NCI-H69 (cell line): ENCODE results near the gene RAB3D.
"Not testable (repeated sequence)": the region's sequence is repeated elsewhere in the genome, so short reads cannot be mapped to it uniquely, and the experiment has no call there.

Source experiments
- DNase-seq: peaks from one replicate; lab custom pipeline; 2025; lab: John Stamatoyannopoulos, UW

Gene RAB3D

DNA sequence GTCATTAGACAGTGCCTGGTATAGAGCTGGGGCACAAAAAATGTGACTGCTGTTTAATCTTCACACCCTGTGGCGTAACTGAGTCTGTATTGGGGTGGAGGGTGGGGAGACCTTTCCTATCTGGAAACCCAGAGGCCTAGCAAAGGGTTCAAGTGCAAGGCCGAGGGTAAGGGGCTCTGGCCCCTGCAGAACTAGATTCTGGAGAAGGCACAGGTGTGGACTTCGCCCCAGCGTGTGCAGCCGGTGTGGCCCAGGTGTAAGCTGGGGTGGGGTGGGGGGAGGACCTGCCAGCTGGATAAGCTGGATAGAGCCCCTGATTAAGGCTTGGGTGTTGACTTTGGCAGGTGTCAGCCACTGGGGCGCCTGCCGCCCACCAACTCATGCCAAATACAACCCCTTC lies 1.3 kb downstream of the RAB3D start:
- peak; percentile 40 for DNase-seq

DNA sequence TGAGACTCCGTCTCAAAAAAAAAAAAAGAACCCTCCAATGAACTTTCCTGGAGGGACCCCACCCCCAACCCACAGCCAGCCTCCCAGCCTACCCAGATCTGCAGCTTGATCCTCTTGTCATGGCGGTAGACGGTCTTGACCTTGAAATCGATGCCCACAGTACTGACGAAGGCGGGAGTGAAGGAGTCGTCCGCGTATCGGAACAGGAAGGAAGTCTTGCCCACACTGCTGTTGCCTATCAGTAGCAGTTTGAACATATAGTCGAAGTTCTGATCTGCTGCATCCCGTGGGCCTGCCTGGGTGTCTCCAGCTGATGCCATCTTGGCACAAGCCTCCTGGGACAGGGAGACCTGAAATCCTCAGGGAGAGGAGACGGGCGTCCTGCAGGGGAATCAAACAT lies 2.4 kb downstream of the RAB3D start:
- no peak for DNase-seq

- DNase-seq = no peak
Measured at GRCh38 chr19:11335449-11336146, 3.9 kb downstream of the RAB3D start.

DNA sequence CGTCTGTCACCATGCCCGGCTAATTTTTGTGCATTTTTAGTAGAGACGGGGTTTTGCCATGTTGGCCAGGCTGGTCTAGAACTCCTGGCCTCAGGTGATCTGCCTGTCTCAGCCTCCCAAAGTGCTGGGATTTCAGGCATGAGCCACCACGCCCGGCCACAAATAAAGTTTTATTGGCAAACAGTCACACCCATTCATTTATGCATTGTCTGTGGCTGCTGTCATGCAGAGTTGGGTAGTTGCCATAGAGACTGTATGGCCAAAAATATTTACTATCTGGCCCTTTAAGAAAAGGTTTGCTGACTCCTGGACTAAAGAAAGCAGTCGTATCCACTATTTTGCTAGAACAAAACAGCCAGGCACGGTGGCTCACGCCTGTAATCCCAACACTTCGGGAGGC lies 5.6 kb downstream of the RAB3D start:
- not testable (repeated sequence) for DNase-seq

- no peak for DNase-seq
Measured at GRCh38 chr19:11332822-11333221, 6.6 kb downstream of the RAB3D start.

DNA sequence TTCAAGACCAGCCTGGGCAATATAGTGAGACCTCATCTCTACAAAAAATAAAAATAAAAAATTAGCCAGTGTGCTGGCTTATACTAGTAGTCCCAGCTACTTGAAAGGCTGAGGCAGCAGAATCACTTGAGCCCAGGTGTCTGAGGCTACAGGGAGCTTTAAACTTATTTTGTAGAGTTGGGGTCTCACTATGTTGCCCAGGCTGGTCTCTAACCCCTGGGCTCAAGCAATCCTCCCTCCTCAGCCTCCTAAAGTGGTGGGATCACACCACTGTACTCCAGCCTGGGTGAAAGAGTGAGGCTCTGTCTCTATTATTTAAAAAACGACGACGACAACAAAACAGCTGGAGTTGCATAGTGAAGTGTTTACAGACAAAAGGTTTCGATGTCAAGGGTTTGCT lies 8.0 kb downstream of the RAB3D start:
- DNase-seq = no peak

DNA sequence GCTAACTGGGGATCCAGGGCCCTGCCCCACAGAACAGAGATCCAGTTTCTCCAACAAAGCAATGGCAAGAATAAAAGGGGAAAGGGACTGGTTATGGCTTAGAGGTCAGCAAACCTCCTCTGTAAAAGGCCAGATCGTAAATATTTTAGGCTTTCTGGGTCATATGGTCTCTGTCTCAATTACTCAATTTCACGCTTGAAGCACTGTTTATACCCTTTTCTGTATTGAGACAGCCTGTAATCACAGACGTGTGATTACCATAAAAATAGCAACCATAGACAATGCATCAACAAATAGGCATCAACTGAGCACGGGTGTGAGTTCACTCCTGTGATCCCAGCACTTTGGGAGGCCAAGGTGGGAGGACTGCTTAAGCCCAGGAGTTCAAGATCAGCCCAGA lies 9.3 kb downstream of the RAB3D start:
- DNase-seq = peak; percentile 45

DNA sequence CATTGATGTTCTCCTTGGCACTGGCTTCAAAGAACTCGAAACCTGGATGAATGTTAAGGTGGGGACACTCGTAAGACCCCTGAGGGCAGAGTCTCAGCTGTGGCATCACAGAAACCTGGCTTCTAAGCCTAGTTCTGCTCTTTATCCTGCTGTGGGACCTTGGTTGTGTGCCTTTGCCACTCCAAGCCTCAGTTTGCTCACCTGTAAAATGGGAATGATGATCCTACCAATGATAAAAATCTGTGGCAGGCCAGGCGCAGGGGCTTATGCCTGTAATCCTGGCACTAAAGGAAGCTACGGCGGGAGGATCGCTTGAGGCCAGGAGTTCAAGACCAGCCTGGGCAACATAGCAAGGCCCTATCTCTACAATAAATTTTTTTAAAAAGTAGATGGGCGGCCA lies 13.9 kb downstream of the RAB3D start:
- no peak for DNase-seq

- peak; percentile 25 for DNase-seq
Measured at GRCh38 chr19:11324748-11325389, 14.6 kb downstream of the RAB3D start.

DNA sequence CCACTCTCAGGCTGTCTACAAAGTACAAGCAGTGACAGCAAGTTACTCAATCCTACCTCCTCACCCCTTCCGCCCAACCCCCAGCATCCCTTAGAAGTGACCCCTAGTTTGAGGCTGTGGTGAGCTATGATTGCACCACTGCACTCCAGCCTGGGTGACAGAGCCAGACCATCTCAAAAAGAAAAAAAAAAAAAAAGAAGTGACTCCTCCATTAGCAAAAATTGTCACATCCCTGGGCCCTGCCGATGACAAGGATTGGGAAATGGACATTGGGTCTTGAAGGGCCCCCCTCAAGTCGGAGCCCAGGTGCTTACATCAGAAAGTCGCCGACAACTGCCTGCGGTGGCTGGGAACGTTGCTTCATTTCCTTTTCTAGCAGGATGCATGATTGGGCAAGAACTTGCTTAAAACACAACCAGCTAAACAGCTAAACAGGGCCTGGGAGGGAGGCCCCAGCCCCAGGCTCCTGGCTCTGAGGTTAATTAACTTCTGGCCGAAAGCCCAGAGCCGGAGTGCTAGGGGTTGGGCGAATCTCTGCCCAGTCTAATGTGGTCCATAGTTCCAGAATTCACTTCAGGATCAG lies 15.3 kb downstream of the RAB3D start:
- peak; percentile 96 for DNase-seq

- DNase-seq = no peak
Measured at GRCh38 chr19:11323601-11324078, 15.8 kb downstream of the RAB3D start.

DNA sequence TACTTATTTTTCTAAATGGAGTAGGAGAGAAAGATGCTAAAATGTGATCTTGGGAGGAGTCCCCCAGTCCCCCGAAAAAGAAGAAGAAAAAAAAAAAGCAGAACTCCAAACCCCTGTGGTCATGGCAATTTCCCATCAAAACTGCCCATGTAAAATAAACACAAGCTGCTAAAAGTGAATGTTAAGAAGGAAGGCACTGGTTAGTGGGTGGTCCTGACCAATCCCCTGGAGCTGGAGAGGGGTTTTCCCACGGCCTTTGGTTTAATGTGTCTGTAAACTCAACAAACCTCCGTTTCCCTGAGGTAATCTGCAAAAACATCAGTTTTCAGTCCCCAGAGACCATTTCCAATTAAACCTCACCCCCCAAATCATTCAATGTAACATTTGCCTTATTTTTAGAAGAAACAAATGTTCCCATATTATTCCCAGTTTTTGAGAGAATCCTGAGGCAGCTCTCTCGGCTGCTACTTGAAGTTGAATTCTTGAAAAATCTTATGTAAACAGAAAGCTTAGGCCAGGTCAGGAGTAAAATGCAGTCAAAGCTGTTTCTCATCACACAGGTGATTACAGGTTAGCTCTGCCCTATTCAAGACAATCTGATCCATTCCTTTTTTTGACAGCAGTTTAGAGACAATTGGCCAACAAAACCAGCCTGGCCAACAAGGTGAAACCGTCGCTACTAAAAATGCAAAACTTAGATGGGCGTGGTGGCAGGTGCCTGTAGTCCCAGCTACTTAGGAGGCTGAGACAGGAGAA lies 17.0 kb downstream of the RAB3D start:
- peak; percentile 20 for DNase-seq

DNA sequence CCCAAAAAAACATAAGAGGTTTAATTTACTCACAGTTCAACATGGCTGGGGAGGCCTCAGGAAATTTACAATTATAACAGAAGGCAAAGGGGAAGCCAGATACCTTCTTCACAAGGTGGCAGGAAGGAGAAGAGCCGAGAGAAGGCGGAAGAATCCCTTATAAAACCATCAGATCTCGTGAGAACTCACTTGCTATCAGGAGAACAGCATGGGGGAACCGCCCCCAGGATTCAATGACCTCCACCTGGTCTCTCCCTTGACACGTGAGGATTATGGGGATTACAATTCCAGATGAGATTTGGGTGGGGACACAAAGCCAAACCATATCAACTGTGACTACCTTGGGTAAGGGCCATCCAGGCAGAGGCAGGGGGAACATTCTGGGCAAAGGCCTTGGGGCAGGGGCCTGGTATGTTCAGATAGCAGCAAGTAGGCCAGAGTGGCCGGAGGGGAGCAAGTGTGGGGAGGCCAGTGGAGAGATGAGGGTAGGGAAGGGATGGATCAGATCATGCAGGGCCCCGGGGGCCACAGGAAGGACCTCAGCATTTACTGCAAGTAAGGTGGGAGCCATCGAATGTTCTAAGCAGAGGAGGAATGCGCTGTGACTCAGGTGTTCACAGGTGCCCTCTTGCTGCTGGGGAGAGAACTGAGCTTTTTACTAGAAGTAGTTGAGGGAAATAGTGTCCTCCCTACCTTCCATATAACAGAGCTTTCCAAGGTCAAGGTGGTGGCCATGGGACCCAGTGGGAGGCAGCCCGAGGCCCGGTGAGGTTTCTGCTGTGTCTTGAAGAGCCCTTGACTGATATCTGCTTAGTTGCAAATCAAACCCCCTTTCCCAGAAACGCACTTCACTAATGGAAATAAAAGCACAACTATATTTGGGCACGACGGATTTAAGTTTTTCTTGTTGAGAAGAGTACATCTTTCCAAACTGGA lies 18.0 kb downstream of the RAB3D start:
- peak; percentile 22 for DNase-seq

GRCh38 chr19:11320278-11320995 lies 19.0 kb downstream of the RAB3D start:
- not testable (repeated sequence) for DNase-seq

GRCh38 chr19:11306337-11306736 lies 33.1 kb downstream of the RAB3D start:
- no peak for DNase-seq

GRCh38 chr19:11304936-11305335 lies 34.5 kb downstream of the RAB3D start:
- no peak for DNase-seq

DNA sequence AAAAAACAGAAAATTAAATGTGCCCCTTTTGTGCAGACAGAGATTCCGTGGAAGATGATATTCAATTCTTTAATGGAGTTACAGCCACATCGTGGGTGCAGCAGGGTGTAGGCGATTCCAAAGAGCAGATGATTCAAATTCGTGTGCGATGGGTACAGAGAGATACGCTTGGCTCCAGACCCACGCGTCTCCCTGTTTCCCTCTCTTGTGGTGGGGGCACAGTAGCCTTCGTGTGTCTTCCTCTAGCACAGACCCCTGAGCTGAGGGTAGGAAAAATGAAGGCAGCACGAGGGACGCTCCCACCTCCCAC lies 38.7 kb downstream of the RAB3D start:
- DNase-seq = no peak

GRCh38 chr19:11299946-11300810 lies 39.3 kb downstream of the RAB3D start:
- DNase-seq = peak; percentile 63

GRCh38 chr19:11296264-11296663 lies 43.2 kb downstream of the RAB3D start:
- DNase-seq = no peak

- peak; percentile 73 for DNase-seq
Measured at GRCh38 chr19:11295665-11296245, 43.7 kb downstream of the RAB3D start, which contains the start of gene TSPAN16. Gene TSPAN16 (plus strand): TSS chr19:11296160. CDS start chr19:11296298, 138 bp downstream.
